H1 (cell line): Measurements from ENCODE around the gene ZNF362. TPM values are rescaled to one million over a fixed set of nuclear protein-coding genes. Genes with fewer than 3 reads are reported as not detected.

ENCODE experiments used
- CTCF ChIA-PET: fragments of 300-600 bp; sonication (Branson Sonifier 250); formaldehyde crosslinking; loops from one replicate; lab custom pipeline; 2021; ENCODE audit not compliant: partially characterized antibody; lab: Charles Lee
- POLR2A ChIA-PET: fragments of 300-600 bp; sonication (Branson Sonifier 250); formaldehyde crosslinking; loops from one replicate; lab custom pipeline; 2021; ENCODE audit warnings: inconsistent platforms; ENCODE audit not compliant: partially characterized antibody; lab: Charles Lee
- DNase-seq, 2 experiments: peaks; one replicate each; pipeline versions ENCODE4 v3.0.0 to v3.0.0-alpha.2; 2010 to 2022; ENCODE audit warnings: low spot score in 2 of 2, low read depth in 1 of 2, mixed read lengths in 1 of 2
- FAIRE-seq: peaks from 2 replicates; lab custom pipeline; 2011; peaks lifted over from hg19 to GRCh38; lab: Jason Lieb, UNC
- H2AFZ ChIP-seq: 2 replicates; pipeline ENCODE4 v1.8.1; 2012; ENCODE audit warnings: low read length, inconsistent platforms
- H2AK5ac ChIP-seq: 2 replicates; pipeline ENCODE4 v1.6.1; 2013; ENCODE audit warnings: low read depth, low read length
- H2BK120ac ChIP-seq: replicated peaks from 2 replicates; pipeline ENCODE3; 2013; ENCODE audit warnings: low read depth, low read length, inconsistent platforms
- H2BK12ac ChIP-seq: 2 replicates; pipeline ENCODE4 v1.6.1; 2013; ENCODE audit warnings: low read depth, low read length
- H2BK15ac ChIP-seq: 2 replicates; pipeline ENCODE4 v1.6.1; 2013; ENCODE audit warnings: low read length
- H2BK20ac ChIP-seq: 2 replicates; pipeline ENCODE4 v1.6.1; 2013; ENCODE audit warnings: low read length
- H2BK5ac ChIP-seq: 2 replicates; pipeline ENCODE4 v1.6.1; 2013; ENCODE audit warnings: low read depth, low read length
- H3K14ac ChIP-seq: 2 replicates; pipeline ENCODE4 v1.6.1; 2013; ENCODE audit warnings: inconsistent platforms; ENCODE audit not compliant: insufficient read length
- H3K18ac ChIP-seq: 2 replicates; pipeline ENCODE4 v1.6.1; 2013; ENCODE audit warnings: low read length; ENCODE audit errors: extremely low read depth
- H3K23ac ChIP-seq: 2 replicates; pipeline ENCODE4 v1.6.1; 2013; ENCODE audit warnings: inconsistent platforms; ENCODE audit not compliant: insufficient read length
- H3K23me2 ChIP-seq: 2 replicates; pipeline ENCODE4 v1.6.1; 2013; ENCODE audit warnings: low read depth, low read length
- H3K27ac ChIP-seq: 2 replicates; pipeline ENCODE4 v1.6.1; 2011; ENCODE audit warnings: low read depth, low read length, inconsistent platforms
- H3K27me3 ChIP-seq, 4 experiments: replicated peaks in 1 of 4; 1 replicate in 1 of 4; 2 replicates in 3 of 4; pipeline versions ENCODE4 v1.6.1 to v1.8.1; 2011 to 2013; ENCODE audit warnings: low read length in 3 of 4, mild to moderate bottlenecking in 3 of 4, inconsistent platforms in 2 of 4, mixed read lengths in 2 of 4, moderate library complexity in 1 of 4; ENCODE audit not compliant: control insufficient read depth in 3 of 4, insufficient read depth in 3 of 4; ENCODE audit errors: extremely low read depth in 1 of 4
- H3K36me3 ChIP-seq, 4 experiments: 2 replicates each; pipeline versions ENCODE4 v1.6.1 to v1.8.1; 2011 to 2013; ENCODE audit warnings: mild to moderate bottlenecking in 4 of 4, low read length in 3 of 4, moderate library complexity in 2 of 4, control low read depth in 1 of 4, inconsistent platforms in 1 of 4; ENCODE audit not compliant: insufficient read depth in 4 of 4, control insufficient read depth in 2 of 4
- H3K4ac ChIP-seq: replicated peaks from 2 replicates; pipeline ENCODE3; 2013; ENCODE audit warnings: low read length, low read depth, mixed read lengths, inconsistent platforms; ENCODE audit not compliant: insufficient read length
- H3K4me1 ChIP-seq, 4 experiments: replicated peaks in 1 of 4; 1 replicate in 1 of 4; 2 replicates in 3 of 4; pipeline versions ENCODE4 v1.6.1 to v1.8.1; 2011 to 2013; ENCODE audit warnings: low read length in 3 of 4, inconsistent platforms in 2 of 4, mixed read lengths in 1 of 4; ENCODE audit not compliant: insufficient read depth in 4 of 4, control insufficient read depth in 3 of 4
- H3K4me2 ChIP-seq, 2 experiments: 2 replicates each; pipeline versions ENCODE4 v1.6.1 to v1.8.1; 2011 to 2013; ENCODE audit warnings: low read depth in 2 of 2, low read length in 2 of 2, control low read depth in 1 of 2, inconsistent platforms in 1 of 2, mild to moderate bottlenecking in 1 of 2; ENCODE audit not compliant: insufficient read depth in 1 of 2
- H3K4me3 ChIP-seq, 4 experiments: fragments of 200-600, 300-600 bp in 1 of 4; sonication (generic), shearing (Covaris generic), sonication (Bioruptor Twin) in 1 of 4; 2 replicates each; pipeline versions ENCODE4 v1.5.1 to v1.8.1; 2011 to 2016; ENCODE audit warnings: low read length in 4 of 4, low read depth in 3 of 4, control low read depth in 2 of 4, inconsistent platforms in 2 of 4, mild to moderate bottlenecking in 2 of 4, mixed read lengths in 1 of 4, moderate library complexity in 1 of 4; ENCODE audit not compliant: insufficient read depth in 2 of 4; ENCODE audit errors: extremely low read depth in 1 of 4
- H3K56ac ChIP-seq: replicated peaks from 2 replicates; pipeline ENCODE3; 2013; ENCODE audit warnings: low read depth, mild to moderate bottlenecking, mixed read lengths, low read length, inconsistent platforms; ENCODE audit not compliant: insufficient read length
- H3K79me1 ChIP-seq: 2 replicates; pipeline ENCODE4 v1.6.1; 2013; ENCODE audit warnings: low read depth, low read length, control low read depth
- H3K79me2 ChIP-seq, 2 experiments: 2 replicates each; pipeline versions ENCODE4 v1.6.1 to v1.8.1; 2012 to 2013; ENCODE audit warnings: low read length in 2 of 2, mild to moderate bottlenecking in 2 of 2, inconsistent platforms in 1 of 2; ENCODE audit not compliant: insufficient read depth in 2 of 2, control insufficient read depth in 1 of 2
- H3K9ac ChIP-seq, 4 experiments: replicated peaks in 1 of 4; 1 replicate in 1 of 4; 2 replicates in 3 of 4; pipeline versions ENCODE4 v1.6.1 to v1.8.1; 2011 to 2013; ENCODE audit warnings: low read depth in 3 of 4, low read length in 3 of 4, control low read depth in 2 of 4, mild to moderate bottlenecking in 2 of 4, moderate library complexity in 2 of 4, inconsistent platforms in 1 of 4; ENCODE audit errors: extremely low read depth in 1 of 4
- H3K9me3 ChIP-seq, 2 experiments: 2 replicates each; pipeline versions ENCODE4 v1.6.1 to v1.8.1; 2012 to 2013; ENCODE audit warnings: mild to moderate bottlenecking in 2 of 2, moderate library complexity in 2 of 2, control low read depth in 1 of 2, inconsistent platforms in 1 of 2, low read depth in 1 of 2, low read length in 1 of 2, mixed read lengths in 1 of 2; ENCODE audit not compliant: insufficient read depth in 2 of 2
- H4K20me1 ChIP-seq, 2 experiments: replicated peaks in 1 of 2; 2 replicates each; pipeline versions ENCODE3 to v1.8.1; 2011 to 2013; ENCODE audit warnings: inconsistent platforms in 2 of 2, low read length in 2 of 2, mild to moderate bottlenecking in 1 of 2; ENCODE audit not compliant: insufficient read depth in 2 of 2, control insufficient read depth in 1 of 2
- H4K5ac ChIP-seq: 2 replicates; pipeline ENCODE4 v1.6.1; 2013; ENCODE audit warnings: low read length, low read depth, mixed read lengths, inconsistent platforms; ENCODE audit not compliant: insufficient read length
- H4K8ac ChIP-seq: 2 replicates; pipeline ENCODE4 v1.8.0; 2013; ENCODE audit warnings: mild to moderate bottlenecking, moderate library complexity, low read length, inconsistent platforms; ENCODE audit not compliant: insufficient read depth; ENCODE audit errors: extremely low read depth
- H4K91ac ChIP-seq: replicated peaks from 2 replicates; pipeline ENCODE3; 2013; ENCODE audit warnings: low read length, mixed read lengths, inconsistent platforms; ENCODE audit not compliant: insufficient read length
- CBX5 ChIP-seq: fragments of 300-800, 300-1000 bp; sonication (generic); IDR thresholded peaks from 2 replicates; pipeline ENCODE4 v1.7.1; 2016; ENCODE audit warnings: antibody characterized with exemption, low read length, low read depth
- CHD1 ChIP-seq: IDR thresholded peaks from 2 replicates; pipeline ENCODE4 v1.6.1; 2012; ENCODE audit warnings: low read depth, low read length, improper control_type of control experiment
- EP300 ChIP-seq, 2 experiments: IDR thresholded peaks; 1 replicate in 1 of 2; 2 replicates in 1 of 2; pipeline ENCODE4 v1.6.1; 2011 to 2012; ENCODE audit warnings: low read depth in 2 of 2, low read length in 2 of 2, mild to moderate bottlenecking in 2 of 2, borderline replicate concordance in 1 of 2, inconsistent platforms in 1 of 2, moderate library complexity in 1 of 2
- KDM1A ChIP-seq: fragments of 200-600, 300-600 bp; sonication (generic); IDR thresholded peaks from 2 replicates; pipeline ENCODE4 v1.7.1; 2016; ENCODE audit warnings: mild to moderate bottlenecking, low read length, borderline replicate concordance
- RAD21 ChIP-seq, 2 experiments: IDR thresholded peaks in 1 of 2; conservative IDR thresholded peaks in 1 of 2; 2 replicates each; pipeline ENCODE4 v1.6.1; 2011; ENCODE audit warnings: low read depth in 2 of 2, low read length in 2 of 2, improper control_type of control experiment in 1 of 2, inconsistent platforms in 1 of 2, mild to moderate bottlenecking in 1 of 2, moderate library complexity in 1 of 2
- RNF2 ChIP-seq: fragments of 200-900, 300-1000 bp; sonication (generic); IDR thresholded peaks from 2 replicates; pipeline ENCODE4 v1.7.1; 2016; ENCODE audit warnings: borderline replicate concordance, low read depth, mild to moderate bottlenecking, antibody characterized with exemption, low read length; ENCODE audit not compliant: poor library complexity, severe bottlenecking; ENCODE audit errors: missing control alignments
- SIN3A ChIP-seq, 2 experiments: IDR thresholded peaks in 1 of 2; conservative IDR thresholded peaks in 1 of 2; 2 replicates each; pipeline ENCODE4 v1.6.1; 2011 to 2012; ENCODE audit warnings: low read length in 2 of 2, improper control_type of control experiment in 1 of 2, low read depth in 1 of 2, mild to moderate bottlenecking in 1 of 2
- SP4 ChIP-seq: IDR thresholded peaks from 2 replicates; pipeline ENCODE4 v1.6.1; 2012; ENCODE audit warnings: low read length, inconsistent platforms
- SRF ChIP-seq: IDR thresholded peaks from 2 replicates; pipeline ENCODE4 v1.6.1; 2011; ENCODE audit warnings: mild to moderate bottlenecking, low read depth, low read length, moderate library complexity
- TAF1 ChIP-seq: IDR thresholded peaks from 2 replicates; pipeline ENCODE4 v1.6.1; 2011; ENCODE audit warnings: mild to moderate bottlenecking, low read depth, low read length
- TBP ChIP-seq: IDR thresholded peaks from 2 replicates; pipeline ENCODE4 v1.6.1; 2011; ENCODE audit warnings: low read depth, low read length, improper control_type of control experiment
- TCF12 ChIP-seq: IDR thresholded peaks from 2 replicates; pipeline ENCODE4 v1.6.1; 2011; ENCODE audit warnings: low read depth, mild to moderate bottlenecking, low read length
- WGBS, 2 experiments: shearing (Covaris generic) in 1 of 2; methylation state at CpG; one replicate each; pipeline versions ENCODE4 v1.1.6 to v1.1.7; 2013 to 2015; ENCODE audit warnings: low lambda C conversion rate in 2 of 2, mixed read lengths in 2 of 2, inconsistent platforms in 1 of 2, low coverage in 1 of 2, missing lambda C conversion rate in 1 of 2; ENCODE audit not compliant: insufficient replicate concordance in 2 of 2, insufficient coverage in 1 of 2, insufficient read length in 1 of 2; ENCODE audit errors: extremely low coverage in 1 of 2, missing lambda C conversion rate in 1 of 2; 5-methylcytosine and 5-hydroxymethylcytosine counted together
- polyA plus RNA-seq, 7 experiments: library from polyadenylated mRNA; depleted of rRNA in 3 of 7; stranded (reverse) in 5 of 7; unstranded in 2 of 7; fragments of >200 nt in 5 of 7; fragments of 200-250 nt in 2 of 7; gene quantifications; 1 replicate in 5 of 7; 2 replicates in 1 of 7; 4 replicates in 1 of 7; pipeline versions ENCODE4 v1.2.1 to v1.2.3, GENCODE V29; 2011 to 2013; ENCODE audit warnings: missing spikeins in 2 of 7, mixed read lengths in 2 of 7
- total RNA-seq: library from RNA; stranded (reverse); fragmentation: NEBNext Ultra II Directional; extraction: Animal tissue kit (Norgen Biotek cat#: 25700); gene quantifications from 2 replicates; pipeline ENCODE4 v1.2.1, GENCODE V29; 2021

ZNF362 gene
- total and polyA plus RNA-seq, 2 of the 8 experiments (the other 6 are each of a cell fraction or from before 2014, with no cell fraction given) = 24.2 to 27.8 TPM

DNA sequence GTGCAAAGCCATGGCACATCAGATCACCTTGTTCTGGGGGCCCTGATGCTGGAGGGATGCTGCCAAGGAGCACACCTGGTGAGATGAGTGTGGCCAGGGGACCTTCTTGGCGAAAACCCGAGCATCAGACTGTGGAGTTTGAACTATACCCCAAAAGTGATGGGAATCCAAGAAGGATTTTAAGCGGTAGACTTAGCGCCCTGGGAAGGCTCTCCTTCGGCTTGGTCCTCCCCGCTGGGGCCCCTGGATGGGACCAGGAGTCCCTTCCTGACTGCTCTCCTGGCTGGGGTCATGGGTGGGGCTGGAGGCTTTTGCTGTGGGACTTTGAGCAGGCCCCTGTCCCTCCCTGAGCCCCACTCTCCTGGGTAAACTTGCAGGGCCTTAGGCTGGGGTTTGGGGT, 10.5 kb downstream of the ZNF362 start:
- no peak overlapping the region for H2BK20ac ChIP-seq
- H3K4me3 ChIP-seq = no peak overlapping the region
- H3K14ac ChIP-seq = no peak overlapping the region
- no peak overlapping the region for H3K56ac ChIP-seq
- H4K20me1 ChIP-seq = peaks cover 5 to 16% of the 10 kb centered on the region in 2 experiments
- no peak overlapping the region for H4K91ac ChIP-seq
- DNase-seq (no peak), FAIRE-seq (no peak)
- peaks cover 0 to 8% (median 0%) of the 10 kb centered on the region in 4 experiments; a peak in 2 of 8 replicates for H3K36me3 ChIP-seq
- ChIA-PET CTCF (no interaction called here), POLR2A (interaction anchor here (1.1 kb wide), 1 partner anchor 9 kb away, joined by 3 read pairs; no protein-coding TSS in a partner anchor)
- H3K18ac ChIP-seq = no peak overlapping the region
- H2BK120ac ChIP-seq = no peak overlapping the region
- H4K8ac ChIP-seq = no peak overlapping the region
- no peak overlapping the region for H4K5ac ChIP-seq
- H3K4me2 ChIP-seq = no peak overlapping the region
- 98% methylated on average over 6 of the region's 6 CpGs; no CpG with 5 or more reads in 1 of the 2 experiments for WGBS, 2 experiments
- H3K9me3 ChIP-seq = no peaks in the 10 kb centered on the region
- no peak overlapping the region for H3K23ac ChIP-seq
- H2BK15ac ChIP-seq = no peak overlapping the region
- H3K27me3 ChIP-seq = no peaks in the 10 kb centered on the region; a peak in 1 of 7 replicates
- no peak overlapping the region for H3K4ac ChIP-seq
- H3K79me1 ChIP-seq = peaks cover 17% of the 10 kb centered on the region
- no peak overlapping the region for H2BK12ac ChIP-seq
- peaks cover 0 to 6% (median 0%) of the 10 kb centered on the region in 4 experiments; a peak in 1 of 7 replicates for H3K4me1 ChIP-seq
- no peak overlapping the region for H2AFZ ChIP-seq
- H3K9ac ChIP-seq = no peak overlapping the region
- H3K23me2 ChIP-seq = no peaks in the 10 kb centered on the region; the same call in 1 of the 2 replicates
- no peak overlapping the region for H3K27ac ChIP-seq
- H2AK5ac ChIP-seq = no peak overlapping the region
- no peak overlapping the region for H2BK5ac ChIP-seq
- H3K79me2 ChIP-seq = peaks cover 0 to 18% of the 10 kb centered on the region in 2 experiments; a peak in 2 of 4 replicates
- no peak for TF ChIP-seq CHD1
- TF ChIP-seq RNF2 = no peak
- TF ChIP-seq SP4 = no peak
- no peak for TF ChIP-seq TAF1
- no peak for TF ChIP-seq SRF
- no peak for TF ChIP-seq KDM1A
- no peak for TF ChIP-seq RAD21 (IDR thresholded peaks at IDR 0.05 in 1 of 2, conservative IDR thresholded peaks at IDR 0.05 in 1 of 2; ENCODE audit: low read depth in 2 of 2, low read length in 2 of 2)
- TF ChIP-seq EP300 (IDR thresholded peaks at IDR 0.05; ENCODE audit: borderline replicate concordance in 1 of 2, low read depth in 2 of 2, low read length in 2 of 2) = no peak
- no peak for TF ChIP-seq TBP
- TF ChIP-seq CBX5 = no peak
- TF ChIP-seq TCF12 = no peak
- no peak for TF ChIP-seq SIN3A (conservative IDR thresholded peaks at IDR 0.05 in 1 of 2, IDR thresholded peaks at IDR 0.05 in 1 of 2; ENCODE audit: low read depth in 1 of 2, low read length in 2 of 2)
